DMS153 treated with DMSO at 0.1 percent for 48 hours (cell line): ENCODE results near the gene ATP6V0D1.

Experiments
- DNase-seq: peaks from one replicate; lab custom pipeline; 2025; ENCODE audit not compliant: unreplicated experiment; lab: John Stamatoyannopoulos, UW

The ATP6V0D1 gene

DNA sequence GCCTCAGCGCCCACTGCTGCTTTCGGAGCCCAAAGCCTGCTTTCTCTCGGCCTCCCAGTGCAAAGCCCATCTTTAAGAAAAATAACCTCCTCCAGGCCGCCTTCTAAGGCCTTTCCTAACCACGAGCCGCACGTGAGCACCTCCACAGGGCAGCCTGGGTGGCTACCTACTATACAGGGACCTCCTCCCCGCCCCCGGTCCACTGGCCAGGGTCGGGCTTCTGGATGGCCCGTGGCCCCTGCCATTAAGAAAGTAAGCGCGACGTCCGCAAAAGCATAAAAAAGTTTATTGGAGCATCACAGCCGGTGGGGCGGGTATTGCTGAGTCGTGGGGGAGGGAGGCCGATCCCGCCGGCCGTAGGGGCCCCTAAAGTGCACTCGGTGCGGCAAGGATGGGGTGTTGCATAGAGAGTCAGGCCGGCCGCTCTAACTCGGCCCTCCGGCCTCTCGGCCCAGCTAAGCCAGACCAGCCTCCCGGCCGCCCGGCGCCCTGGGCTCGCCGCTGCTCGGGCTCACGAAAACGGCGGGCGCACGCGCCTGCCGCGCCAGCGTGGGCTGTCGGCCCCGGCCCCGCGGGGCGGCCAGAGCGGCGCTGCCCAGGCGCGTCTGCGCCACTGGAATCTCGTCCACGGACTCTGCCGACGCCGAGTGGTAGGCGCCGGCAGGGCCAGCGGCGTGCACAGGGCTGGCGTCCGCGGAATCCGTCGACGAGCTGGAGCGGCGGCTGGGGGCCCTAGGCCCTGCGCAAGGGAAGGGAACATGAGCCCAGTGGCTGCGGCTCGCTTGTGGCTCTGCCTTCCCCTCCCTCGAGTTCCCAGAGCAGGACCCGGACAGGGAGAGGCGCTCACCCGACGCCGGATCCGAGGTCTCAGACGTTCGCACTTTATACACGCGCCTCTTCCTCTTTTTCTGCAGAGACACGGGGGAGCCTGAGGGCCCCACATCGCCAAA, 86.5 kb downstream of the ATP6V0D1 start:
- DNase-seq = no peak

GRCh38 chr16:67393788-67394154, 87.2 kb downstream of the ATP6V0D1 start:
- no peak for DNase-seq

DNA sequence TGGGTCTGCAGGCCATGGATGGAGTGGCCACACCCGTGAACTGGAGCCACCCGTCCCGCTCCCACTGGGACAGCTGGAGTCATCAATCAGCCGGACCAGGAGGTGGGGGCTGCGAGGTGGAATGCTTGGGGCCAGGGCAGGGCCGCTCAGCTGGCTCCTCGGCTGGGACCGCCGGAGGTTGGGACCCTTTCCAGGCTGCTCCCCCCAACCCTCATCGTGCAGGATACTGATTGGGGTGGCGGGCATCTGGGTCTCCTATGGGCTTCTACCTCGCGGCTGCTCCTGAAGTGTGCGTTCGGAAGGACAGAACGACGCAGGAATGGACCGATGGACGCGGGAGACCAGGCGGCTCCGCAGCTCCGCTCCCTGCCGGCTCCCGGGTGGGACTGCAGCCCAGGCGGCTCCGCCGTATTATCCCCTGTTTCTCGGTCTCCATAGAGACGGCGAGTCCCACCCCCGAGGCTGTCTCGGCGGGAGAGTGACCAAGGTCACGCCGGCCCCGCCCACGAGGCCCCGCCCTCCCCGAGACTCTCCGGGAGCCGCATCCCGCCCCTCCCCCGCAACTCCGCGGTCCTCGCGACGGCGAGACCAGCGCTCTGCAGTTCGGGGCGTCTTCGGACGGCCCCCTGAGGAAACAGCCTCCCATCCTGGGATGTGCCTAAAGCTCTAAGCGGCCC, 87.7 kb downstream of the ATP6V0D1 start, which contains the start of gene TPPP3:
Gene TPPP3, minus strand, starts transcription at position 388 of the 677 bp plus-strand sequence. CDS start 2,387 bp downstream, outside the sequence.
- peak; percentile 83 for DNase-seq

GRCh38 chr16:67392301-67393059, 88.5 kb downstream of the ATP6V0D1 start:
- DNase-seq = no peak

DNA sequence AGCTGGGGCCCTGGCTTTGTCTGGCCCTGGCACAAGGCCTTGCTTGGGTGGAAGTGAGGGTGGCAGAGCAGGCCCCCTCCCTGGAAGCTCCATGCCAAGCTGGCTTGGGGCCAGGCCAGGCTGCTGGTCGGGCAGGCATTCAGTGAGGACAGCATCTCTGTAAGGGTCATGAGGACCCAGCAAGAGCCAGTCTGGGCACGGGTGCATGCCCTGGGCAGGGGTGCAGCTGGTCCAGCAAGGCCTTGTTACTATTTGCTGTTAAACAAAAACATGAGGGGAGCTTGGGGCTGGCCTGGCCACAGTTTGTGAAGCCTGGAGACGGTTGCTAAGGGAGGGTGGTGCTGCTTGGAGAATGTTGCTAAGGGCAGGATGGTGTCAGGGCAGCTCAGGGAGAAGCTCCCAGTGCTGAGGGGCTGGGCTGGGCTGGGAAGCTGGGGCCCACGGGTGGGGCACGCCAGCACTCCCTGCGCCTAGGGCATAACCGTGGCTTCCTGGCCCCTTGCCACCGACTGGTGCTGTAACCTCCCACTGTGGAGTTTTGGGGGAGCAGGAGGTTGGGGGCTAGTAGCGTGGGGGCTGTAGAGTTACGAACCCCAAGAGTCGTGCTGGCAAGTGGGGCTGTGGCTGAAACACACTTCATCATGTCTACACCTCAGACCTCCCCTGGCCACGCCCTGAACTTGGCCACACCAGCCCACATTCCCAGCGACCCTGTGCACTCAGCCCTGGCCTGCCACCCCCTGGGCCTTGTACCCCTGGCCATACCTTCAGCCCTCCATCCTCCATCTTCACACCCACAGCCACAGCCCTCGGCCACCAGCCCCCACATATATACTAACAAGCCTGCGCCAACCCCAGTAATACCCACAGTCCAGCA, 89.3 kb downstream of the ATP6V0D1 start:
- peak; percentile 37 for DNase-seq

DNA sequence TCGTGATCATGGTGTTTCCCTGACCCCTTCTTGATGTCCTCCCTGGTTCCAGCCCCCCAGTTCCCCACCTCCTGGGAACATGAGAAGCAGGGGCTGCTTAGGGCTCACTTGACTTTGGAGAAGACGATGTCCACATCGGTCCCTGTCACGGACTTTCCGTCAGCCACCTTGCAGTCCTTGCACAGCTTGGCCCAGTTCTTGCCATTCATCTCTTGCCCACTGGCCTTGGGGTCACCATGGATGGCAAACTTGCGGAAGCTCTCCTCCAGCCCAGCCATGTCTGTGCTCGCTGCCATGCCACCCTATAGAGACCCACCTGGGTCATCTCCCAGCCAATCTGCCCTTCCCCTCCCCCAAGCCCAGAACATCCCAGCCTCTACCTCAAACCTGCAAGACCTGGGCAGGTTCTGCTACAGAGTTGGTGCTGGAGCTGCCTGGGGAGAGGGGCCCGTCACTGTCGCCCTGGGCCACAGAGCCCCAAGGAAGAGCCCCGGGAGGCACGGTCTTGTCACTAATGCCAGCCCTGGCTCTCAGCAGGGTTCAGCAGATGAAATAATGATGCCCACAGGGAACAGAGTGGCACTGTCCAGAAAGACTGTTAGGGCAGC, 90.0 kb downstream of the ATP6V0D1 start:
- no peak for DNase-seq

DNA sequence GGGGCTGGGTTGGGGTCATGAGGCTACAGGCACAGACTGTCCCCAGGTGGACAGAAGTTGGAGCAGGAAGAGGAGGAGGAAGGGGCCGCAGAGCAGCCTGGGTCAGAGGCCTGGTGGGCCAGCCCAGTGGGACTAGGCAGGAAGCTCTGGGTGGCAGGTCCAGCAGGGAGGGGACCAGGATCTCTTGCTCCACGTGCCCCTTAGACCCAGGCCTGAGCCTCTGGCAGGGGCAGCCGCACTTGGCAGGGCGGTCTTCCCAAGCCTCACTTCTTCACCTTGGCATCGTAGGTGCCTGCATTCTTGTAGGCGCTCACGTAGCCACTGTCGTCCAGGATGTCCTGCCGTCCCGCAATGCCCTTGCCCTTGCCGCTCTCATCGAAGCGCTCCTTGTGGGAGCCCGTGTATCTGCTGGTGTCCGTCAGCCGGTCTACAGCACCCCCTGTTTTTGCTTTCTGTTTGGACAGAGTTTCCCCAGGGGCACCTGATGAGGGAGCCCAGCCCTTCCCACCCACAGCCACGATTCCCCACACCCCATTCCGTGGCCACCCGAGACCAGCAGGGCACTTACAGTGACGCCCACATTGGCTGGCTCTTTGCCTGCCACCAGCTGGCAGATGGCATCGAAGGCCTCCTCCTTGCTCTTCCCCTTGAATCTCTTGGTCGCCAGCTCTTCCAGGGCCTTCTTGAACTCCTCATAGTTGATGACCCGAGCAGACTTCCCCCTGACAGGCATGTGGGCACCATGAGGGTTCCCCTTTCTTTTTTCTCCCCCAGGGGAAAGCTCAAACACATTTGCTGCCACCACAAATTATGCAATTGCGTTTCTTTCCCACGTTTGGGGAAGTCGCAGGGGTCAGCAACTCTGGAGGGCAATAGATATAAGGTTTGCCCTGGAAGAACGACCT, 90.8 kb downstream of the ATP6V0D1 start:
- no peak for DNase-seq

- DNase-seq = no peak
Observed at GRCh38 chr16:67388591-67388990, 92.4 kb downstream of the ATP6V0D1 start.

GRCh38 chr16:67388191-67388590, 92.8 kb downstream of the ATP6V0D1 start:
- DNase-seq = no peak
